Measurements from ENCODE around the gene THY1.

The THY1 gene

DNA sequence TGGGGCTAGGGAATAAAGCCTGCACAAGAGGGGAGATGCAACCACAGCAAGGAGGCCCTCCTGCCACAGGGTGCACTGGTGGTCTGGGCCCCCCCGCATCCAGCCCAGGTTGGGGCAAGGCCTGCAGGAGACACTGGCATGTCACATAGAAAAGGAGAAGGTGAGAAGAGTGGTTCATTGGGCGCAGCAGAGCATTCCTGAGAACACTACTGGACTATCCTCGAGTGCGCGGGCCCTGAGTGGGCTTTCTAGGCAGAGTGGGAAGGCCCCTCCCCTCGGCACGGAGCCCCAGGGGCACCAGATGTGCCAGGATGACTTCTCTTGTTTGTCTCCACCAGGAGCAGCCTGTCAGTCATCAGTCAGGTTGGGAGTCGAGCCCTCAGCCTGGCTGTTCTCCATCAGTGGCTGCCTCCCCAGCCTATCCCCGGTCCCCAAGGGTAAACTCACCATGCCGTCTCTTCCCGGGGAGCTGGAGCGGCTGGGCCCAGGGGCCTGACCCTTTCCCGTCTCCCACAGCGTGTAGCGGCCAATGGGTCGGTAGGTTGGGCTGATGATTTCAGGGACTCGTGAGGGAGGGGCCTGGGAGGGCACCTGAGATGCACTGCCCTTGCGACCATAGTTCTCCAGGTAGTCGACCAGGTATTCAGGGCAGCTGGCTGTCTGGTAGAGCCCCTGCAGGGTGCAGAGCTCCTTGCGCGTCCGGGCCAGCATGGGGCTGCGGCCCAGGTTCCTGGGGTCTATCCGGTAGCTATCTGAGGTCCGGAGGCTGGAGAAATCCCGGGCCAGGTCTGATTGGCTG is 50.5 kb downstream of the THY1 start:
- no peak for DNase-seq (ENCODE audit: low read depth, low spot score)
- no peak overlapping the region for H3K27ac ChIP-seq

GRCh38 chr11:119371778-119372182 is 51.2 kb downstream of the THY1 start:
- no peak overlapping the region for H3K27ac ChIP-seq
- DNase-seq (ENCODE audit: low read depth, low spot score), result no peak

- H3K27ac ChIP-seq, result no peak overlapping the region
- no peak for DNase-seq (ENCODE audit: low read depth, low spot score)
Measured at GRCh38 chr11:119371067-119371601, 51.8 kb downstream of the THY1 start.

DNA sequence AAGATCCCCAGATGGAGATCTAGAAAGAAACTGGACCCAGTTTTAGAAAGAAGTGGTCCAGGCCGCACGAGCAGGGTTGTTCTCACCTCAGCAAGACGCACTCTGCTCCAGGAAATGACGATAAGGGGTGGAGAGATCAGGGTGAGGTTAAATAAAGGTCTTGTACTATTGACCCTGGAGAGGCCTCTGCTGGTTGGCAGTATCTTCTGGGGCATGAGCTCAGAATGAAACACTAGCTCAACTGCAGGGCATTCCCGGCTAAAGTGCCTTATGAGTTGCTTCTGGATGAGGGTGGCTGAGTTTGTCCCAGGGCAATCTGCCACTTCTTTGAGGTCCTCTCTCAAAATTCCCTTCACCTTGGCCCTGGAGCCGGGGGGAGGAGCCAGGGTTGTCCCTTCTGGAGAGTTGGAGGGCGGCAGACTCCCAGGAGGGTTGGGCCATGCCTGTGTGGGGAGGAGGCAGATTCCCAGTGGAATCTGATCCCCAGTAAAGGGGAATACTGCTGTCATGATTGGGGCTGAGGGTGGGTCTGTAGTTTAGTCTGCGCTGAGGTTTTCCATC is 52.4 kb downstream of the THY1 start:
- no peak overlapping the region for H3K27ac ChIP-seq
- DNase-seq (ENCODE audit: low read depth, low spot score), result no peak

GRCh38 chr11:119369132-119369925 is 53.6 kb downstream of the THY1 start:
- no peak overlapping the region for H3K27ac ChIP-seq
- no peak for DNase-seq (ENCODE audit: low read depth, low spot score)

DNA sequence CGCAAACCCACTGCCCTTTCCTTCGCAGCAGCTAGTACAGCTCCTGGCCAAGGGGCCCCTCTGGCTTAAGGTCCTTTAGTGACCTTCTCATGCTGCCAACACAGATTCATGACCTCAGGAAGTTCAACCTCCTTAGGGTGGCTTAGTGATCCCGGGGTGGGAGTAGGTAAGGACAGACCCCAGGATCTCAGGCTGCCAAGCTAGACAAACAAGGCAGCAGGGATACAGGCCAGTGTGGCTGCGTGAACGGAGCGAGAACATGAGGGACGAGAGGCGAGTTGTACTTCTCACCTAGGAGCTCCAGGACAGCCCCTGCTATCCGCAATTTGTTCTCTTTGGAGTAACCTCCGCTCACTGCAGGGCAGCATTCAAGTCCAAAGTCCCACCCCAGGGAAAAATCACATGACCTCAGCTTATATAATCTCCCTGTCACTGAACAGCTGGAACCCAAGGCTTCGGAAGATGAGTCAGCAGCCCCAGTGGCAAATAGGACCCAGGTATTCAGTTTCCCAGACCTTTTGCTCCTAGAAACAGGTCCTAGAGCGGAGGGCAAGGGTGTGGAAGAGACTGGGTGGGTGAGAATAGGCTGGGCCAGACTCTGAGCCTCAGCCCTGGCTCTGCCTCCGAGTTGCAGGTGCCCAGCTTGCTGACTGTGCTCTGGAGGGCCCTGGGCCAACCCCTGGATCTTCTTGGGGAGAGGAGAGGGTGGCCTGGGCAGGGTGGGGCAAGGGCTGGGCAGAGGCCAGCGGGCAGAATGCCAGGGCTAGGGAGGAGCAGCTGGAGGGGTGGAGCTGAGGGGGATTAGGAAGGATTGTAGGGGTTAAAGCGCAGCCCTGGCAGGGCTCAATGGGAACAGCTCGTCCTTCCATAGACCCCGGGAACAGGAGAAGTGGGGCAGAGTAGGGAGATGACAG is 54.6 kb downstream of the THY1 start:
- no peak overlapping the region for H3K27ac ChIP-seq
- DNase-seq (ENCODE audit: low read depth, low spot score), result no peak

DNA sequence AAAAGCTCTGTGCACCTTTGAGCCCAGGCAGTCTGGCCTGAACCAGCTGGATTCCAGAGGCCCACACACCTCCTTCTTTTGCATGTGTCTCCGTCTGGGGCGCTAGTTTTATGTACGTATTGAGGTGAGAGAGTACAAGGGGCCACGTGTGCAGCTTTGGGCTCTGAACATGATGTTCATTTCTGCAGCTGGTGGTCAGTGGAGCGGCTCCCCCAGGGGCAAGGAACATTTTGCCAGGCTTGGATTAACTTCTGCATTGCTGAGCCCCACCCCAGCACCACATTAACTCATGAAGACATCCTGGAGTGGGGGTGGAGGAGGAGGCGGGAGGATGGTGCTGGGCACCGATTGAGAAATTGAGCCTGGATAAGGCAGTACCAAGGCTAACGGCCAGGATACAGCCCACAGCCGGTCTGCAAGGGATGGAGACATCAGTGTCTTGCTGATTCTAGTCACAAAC is 55.3 kb downstream of the THY1 start:
- H3K27ac ChIP-seq, result no peak overlapping the region
- no peak for DNase-seq (ENCODE audit: low read depth, low spot score)
